Measurements from ENCODE around the gene CCDC192.
"Not testable (repeated sequence)": the region's sequence is repeated elsewhere in the genome, so short reads cannot be mapped to it uniquely, and the experiment has no call there.

CCDC192 gene, protein sequence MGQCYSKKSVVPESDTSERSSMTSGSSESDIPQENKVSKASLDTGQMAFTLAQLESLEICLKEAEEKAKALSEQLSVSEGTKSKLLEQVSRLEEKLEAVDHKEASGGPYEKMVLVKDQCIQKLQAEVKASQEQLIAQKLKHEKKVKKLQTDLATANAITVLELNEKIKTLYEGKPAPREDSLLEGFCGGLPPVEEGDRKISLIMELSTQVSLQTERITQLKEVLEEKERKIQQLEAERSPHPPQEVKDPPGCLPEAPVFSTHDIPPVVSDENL

DNA sequence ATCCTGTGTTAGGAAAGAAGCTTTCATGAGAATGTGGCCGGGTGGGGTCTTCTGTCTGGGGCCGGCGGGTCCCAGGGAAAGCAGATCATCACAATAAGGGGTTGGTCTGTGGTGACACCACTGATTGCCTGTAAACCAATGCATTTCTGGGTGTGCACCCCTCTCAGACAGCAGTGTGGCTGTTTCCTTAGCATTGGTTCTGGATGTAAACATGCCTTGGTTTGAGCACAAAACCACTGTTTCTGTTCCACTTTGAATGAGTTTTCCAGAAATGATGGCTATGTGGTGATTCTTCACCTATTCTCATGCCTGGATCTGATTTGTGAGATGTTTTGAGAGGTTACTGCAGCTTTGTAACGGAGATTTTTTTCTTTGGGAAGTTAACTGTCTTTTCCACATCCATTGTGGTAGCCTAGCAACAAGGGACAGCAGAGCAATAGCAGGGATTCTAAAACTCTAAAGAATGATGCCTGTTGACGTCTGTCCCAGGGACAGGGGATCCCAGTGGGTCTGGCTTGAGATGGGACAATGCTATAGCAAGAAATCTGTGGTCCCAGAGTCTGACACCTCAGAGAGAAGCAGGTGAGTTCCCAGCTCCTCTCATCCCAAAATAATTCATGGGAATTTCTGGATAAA is at the start of gene CCDC192:
TSS of gene CCDC192 (plus strand) at position 466 of the 636 bp plus-strand sequence. CDS start at position 521, 55 bp downstream.
- no peak for DNase-seq (ENCODE audit: low read depth)

DNA sequence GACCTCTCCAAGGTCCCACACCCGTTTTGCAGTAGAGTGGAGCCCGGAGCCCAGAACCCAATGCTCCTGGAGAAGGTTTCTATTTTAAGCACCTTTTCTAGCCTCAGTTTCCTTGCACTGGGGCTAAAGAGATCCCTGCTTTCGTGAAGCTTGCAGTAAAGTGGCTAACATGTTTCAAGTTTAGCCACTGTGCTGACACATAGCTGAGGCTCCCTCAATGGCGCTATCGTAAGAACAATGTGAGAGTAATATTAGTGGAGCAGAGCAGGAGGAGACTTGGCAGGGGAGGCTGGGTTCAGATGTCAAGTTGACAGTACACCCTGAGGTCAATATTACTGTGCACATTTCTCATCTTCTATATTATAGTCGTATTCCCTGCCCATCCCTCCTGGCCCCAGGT is 46.4 kb upstream of the CCDC192 start:
- DNase-seq (ENCODE audit: low read depth): no peak

DNA sequence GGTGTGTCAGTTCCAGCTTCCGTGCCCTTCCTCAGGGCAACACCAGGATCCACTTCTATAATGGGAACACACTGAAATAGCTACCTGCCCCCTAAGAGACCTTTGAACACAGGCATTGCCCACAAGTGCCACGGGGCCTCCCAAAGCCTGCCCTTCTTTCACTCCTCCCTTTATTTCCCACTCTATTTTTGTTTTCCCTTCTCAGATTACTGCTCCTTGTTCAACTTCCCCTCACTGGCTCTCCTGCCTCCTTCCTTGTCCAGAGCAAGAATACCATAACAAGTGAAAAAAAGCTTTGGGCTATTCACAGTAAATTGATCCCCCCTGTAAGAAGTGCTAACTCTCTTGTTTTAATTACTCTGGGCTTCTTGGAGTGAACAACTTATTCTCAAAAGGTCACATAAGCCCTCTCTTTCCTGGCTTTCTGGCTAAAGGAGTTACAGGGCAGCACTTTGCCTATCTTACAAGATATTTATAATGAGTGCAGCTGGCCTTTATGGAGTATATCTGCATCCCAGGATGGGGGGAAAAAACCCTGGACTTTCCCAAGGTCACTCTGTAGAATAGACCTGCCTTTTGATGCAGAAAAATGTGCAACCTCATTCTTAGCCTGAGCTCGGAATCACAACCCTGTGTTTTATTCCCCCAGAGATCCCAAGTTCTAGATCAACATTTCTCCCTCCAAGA is 43.0 kb upstream of the CCDC192 start:
- DNase-seq (ENCODE audit: low read depth): no peak

DNA sequence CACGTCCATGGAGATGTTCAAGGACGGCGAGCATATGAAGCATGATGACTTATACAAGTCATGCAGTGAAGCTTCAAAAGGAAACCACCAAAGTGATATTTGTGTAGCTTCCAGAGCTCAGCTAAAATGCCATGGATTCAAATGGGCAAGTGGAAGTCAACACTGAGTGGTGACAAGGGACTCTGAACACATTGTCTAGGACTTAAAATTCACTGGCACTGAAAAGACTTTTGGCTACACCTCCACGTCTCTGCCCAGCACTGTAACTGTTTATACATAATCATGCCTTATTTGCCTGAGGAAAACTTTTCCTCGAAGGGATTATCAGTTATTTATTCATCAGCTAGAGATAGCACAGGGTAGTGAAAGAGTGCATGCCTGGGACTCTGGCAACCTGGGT is 39.1 kb upstream of the CCDC192 start:
- no peak for DNase-seq (ENCODE audit: low read depth)

DNA sequence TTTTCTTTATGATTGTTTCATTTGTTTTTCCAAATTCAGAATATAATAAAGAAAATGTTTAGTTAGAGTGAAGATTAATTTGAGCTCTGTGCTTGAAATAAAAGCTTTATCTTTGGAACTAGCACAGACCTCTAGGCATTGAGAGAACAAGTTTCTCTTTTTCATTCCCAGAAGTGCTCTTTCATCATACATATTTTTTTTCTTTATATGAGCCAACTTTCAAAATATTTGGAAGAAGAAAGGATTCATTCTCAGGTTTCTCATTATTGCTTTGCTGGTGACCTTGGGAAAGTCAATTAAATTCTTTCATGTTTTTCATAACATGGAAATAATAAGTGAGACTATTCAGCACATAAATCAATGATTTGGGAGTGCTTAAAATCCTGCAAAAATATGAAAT is 37.5 kb upstream of the CCDC192 start:
- DNase-seq (ENCODE audit: low read depth): no peak

DNA sequence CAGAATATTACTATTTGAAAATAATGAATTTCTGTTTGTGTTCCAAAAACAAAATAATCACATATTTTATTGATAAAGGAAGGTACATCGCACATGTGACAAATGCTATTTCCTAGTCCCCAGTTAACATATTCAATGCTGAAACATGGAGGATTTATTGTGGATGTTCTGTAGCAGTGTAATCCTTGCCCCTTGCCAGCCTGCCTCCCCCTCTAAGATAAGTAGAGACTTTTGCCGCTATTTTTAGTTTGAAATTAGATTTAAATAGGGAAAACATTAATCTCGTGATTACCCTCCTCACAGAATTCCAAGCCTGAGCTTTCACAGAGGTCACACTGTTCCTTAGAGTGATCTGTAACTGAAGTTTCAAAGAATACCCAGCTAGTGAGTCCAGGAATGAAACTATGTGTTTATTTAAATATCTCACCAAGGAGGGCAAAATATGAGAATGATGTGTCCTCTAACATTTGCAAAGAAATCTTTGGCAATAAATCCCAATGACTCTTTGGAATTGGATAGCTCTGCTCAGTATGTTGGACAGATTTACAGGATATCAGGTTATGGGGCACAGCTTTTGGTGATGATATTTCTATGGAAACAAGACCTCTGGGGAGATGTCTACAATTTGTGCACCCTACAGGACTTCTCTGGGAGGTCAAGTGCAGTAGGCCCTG is 37.0 kb upstream of the CCDC192 start:
- DNase-seq (ENCODE audit: low read depth): no peak

DNA sequence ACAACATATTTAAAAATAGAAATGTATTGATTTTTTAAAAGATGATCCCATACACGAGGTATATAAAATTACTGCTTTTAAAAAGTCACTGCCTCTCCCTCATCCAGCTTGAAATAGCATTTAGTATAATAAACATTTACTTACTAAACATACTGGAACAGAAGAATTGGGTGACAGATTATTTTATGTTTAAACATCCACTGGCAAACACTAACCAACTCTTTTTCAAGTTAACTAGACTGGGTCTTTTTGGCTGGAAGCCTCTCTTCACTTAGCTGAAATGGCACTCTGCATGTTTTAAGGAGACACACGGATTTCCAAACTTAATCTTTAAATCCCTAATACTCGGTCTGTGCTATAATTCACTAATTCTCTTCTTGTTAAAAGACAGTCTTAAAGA is 35.3 kb upstream of the CCDC192 start:
- no peak for DNase-seq (ENCODE audit: low read depth)

DNA sequence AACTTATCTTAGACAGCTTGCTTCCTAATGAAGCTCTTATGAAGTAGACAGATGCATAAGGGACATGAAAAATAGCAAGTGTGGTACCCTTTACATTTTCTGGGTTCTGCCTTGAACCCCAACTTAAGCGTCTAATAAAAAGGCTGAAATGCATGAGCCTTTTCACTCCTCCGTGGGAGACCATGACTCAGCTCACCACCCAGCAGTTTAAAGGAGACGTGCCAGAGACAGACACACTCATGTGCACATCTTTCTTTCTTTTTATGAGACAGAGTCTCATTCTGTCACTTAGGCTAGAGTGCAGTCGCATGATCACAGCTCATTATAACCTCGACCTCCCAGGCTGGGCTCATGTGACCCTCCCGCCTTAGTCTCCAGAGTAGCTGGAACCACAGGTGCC is 32.0 kb upstream of the CCDC192 start:
- no peak for DNase-seq (ENCODE audit: low read depth)

DNA sequence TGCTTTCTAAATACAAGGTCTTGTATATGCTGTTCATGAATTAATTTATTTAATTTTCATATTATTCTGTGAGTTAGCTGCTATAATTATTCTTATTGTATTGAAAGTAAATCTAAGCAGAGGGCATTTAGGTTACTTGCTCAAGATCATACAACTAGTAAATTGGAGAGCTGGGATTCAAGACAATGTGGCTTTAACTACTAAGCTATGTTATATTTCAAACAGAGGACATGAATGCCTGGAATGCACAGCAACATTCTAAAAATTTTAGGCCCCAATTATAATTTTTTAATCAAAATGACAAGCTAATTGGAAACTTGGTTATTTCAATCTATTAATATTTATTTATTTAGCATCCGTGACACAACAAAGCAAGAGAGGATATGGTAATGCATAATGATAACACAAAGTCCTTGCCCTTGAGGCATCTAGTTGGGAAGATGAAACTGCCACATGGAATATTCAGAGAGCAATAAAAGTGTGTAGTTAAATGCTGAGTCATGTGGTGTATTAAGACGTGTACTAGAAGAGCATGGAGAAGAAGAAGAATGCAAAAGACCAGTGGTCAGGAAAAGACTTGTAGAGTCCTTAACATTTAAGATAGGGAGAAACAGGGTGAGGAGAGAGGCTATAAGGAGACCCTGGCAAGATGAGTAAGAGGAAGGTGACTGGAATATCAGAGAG is 29.9 kb upstream of the CCDC192 start:
- no peak for DNase-seq (ENCODE audit: low read depth)

DNA sequence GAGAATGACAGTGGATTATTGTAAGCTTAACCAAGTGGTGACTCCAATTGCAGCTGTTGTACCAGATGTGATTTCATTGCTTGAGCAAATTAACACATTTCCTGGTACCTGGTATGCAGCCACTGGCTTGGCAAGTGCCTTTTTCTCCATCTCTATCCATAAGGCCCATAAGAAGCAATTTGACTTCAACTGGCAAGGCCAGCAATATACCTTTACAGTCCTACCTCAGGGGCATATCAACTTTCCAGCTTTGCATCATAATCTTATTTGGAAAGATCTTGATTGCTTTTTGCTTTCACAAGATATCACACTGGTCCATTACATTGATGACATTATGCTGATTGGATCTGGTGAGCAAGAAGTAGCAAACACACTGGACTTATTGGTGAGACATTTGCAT is 26.2 kb upstream of the CCDC192 start:
- DNase-seq (ENCODE audit: low read depth): not testable (repeated sequence)

DNA sequence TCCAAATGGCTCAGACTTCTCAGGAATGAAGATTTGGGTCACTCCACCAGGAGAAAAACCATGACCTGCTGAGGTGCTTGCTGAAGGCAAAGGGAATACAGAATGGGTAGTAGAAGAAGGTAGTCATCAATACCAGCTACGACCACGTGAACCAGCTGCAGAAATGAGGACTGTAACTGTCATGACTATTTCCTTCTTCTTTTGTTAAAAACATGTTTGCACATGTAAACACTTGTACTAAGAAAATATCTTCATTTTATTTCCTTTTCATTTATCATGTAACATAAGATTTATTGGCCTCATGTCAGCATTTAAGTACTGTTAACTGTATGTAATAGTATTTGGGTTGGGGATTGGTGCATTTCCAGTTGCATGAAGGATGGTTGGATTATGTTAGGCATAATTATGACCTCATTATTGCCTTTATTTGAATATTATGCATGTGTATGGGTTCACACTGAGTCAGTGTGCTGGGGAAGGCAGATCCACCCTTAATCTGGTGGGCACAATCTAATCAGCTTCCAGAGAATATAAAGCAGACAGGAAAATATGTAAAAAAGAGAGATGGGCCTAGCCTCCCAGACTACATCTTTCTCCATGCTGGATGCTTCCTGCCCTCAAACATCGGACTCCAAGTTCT is 23.4 kb upstream of the CCDC192 start:
- not testable (repeated sequence) for DNase-seq (ENCODE audit: low read depth)

DNA sequence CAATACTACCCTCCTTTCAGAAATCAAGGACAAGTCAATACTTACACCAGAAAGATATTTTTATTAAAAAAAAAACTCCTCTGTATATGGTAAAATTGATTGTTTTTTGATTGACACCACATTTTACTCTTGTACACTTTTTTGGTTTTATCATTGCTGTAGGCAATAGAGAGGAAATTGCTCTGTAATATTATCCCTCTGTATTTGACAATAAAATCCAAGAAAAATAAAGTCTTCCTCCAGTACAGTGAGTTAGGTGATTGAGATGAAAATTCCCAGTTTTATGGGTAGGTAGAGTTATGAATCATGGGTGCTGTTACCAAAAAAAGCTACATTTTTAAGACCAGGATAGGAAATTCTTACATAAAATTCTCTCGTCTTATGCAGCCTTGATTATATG is 22.6 kb upstream of the CCDC192 start:
- DNase-seq (ENCODE audit: low read depth): no peak

DNA sequence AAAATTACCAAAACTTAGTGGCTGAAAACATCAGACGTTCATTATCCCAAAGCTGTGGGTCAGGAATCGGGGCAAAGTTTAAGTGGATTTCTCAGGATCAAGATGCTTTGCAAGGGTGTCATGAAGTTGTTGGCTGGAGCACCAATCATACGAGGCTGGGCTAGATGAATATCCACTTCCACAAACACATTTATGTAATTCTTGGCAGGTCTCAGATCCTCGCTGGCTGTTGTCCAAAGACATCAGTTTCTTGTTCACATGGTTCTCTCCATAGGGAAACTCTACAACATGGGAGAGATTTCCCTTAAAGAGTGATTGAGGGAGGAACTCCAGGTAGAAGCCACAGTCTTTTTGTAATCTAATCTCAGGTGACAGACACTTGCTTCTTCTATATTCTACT is 20.2 kb upstream of the CCDC192 start:
- no peak for DNase-seq (ENCODE audit: low read depth)

DNA sequence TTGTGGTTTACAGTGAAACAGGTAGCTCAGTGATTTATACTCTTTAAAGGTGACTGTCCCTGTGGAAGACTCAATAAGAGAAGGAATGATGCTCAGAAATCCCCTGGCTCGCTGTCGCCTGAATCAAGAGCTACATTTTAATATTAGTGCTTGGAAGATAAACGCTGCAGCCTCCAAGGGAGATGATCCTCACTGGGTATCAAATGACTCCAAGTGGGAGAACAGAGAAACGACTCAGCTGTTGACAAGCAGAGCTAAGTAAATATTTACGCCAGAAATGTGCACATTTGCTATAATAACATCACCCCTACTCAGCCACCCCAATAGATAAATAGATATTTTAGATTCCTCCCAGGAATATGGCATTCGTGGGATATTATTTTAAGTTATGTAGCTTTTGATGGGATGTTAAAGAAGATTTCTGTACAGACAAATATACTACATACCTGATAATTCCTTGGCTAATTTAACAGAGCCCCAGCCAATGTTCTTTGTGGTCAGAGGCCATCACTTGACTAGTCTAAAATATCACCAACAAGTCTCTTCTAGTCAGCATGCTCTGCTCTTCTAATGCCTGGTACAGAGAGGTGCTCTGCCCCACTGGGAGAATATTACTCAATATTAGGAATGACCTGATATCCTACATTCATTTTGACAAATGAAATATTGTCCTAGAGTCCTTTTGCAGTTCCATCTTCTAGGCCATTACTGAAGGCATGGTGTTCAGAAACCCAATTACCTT is 18.3 kb upstream of the CCDC192 start:
- no peak for DNase-seq (ENCODE audit: low read depth)

DNA sequence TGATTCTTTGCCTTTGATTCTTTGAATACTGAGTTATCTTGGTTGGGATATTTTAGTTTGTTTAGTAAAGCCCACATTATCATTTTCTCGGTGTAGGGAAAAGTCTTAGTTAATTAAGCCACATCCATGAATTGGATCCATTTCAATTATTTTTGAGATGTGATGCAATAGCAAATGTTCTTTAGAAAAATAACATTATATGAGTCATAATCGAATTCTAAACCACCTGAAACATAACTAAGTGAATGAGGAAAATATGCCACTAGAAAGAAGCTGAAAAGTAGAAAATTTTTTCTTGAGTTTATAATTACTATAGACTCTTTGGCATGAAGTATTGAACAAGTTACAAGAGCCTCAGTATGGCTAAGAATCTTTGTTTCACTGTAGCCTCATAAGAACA is 17.5 kb upstream of the CCDC192 start:
- DNase-seq (ENCODE audit: low read depth): no peak

DNA sequence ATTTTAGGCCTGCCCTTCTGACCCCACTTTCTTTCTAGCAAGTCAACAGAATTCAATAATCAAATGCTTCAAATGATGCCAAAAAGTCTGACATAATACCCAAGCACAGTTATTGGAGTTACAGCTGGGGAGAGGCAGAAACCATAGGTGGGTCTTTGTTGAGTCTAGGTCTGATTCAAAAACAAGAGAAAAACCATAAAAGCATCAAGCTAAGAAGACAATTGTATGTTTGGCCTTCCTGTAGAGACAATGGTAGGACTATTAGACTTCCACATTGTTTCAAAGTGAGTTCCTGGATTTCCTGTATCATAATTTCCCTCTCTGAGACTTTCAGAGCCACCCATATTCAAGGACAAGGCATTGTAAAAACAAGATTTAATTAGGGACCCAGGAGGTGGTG is 16.8 kb upstream of the CCDC192 start:
- DNase-seq (ENCODE audit: low read depth): no peak

DNA sequence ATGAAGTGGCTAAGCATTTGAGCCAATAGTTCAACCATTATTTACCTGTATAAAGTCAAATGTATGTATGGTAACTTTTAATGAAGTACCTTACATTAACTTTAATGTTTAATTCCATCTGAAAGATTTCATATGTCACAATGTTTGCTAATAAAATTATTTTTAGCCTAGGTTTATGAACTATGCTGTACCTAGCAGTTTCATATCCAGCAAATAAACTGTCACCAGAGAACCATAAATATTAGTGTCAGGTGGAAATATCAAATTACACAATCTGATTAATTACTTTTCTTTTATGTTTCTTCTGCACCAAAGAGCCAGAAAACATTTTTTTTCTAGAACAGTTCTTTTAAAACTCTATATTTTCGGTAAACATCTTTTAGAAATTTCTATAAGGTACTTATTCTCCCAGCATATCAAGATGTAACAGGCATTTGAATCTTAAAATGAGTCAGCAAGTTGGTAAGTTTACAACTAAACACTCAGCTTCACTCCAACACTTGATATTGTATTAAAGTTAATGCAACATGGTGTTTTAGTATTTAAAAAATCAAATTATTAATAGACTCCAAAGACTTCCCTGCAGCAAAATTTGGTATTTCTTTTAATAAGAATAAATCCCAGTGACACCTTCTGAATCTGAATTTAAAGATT is 8.5 kb upstream of the CCDC192 start:
- DNase-seq (ENCODE audit: low read depth): no peak

DNA sequence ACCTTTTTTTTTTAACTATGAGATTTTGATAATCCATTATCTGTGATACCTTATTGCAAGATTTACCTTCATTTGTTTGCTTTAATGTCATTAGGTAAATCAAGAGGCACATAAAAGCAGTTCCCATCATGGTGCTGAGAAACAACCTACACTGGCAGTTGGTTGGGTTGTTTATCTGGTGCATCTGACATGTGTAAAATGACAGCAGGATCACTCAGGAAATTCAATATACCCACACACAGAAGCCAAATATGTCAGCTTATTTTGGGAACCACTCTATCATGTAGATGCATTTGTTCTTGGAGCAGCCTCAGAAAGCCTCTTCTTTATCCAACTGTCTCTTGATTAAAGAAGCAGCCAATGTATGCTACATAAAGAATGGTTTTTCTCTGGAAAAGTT is 7.8 kb upstream of the CCDC192 start:
- no peak for DNase-seq (ENCODE audit: low read depth)

DNA sequence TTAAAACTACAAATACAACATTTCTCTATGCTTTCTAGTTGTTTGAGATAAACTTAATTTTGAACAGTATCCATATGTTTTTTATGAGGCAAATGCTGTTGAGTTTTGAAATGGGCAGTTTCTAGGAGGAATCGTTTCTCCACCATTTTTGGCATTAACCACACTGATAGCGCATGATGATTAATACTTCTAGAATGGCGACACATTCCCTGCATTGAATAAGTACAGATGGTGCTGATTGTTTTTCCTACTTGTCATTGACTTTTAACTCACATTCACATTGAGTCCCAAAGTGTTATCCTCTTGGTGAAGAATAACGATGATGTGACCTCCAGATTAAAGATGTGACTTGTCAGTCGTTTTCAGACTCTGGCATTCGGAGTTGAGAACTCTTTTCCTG is 6.5 kb upstream of the CCDC192 start:
- DNase-seq (ENCODE audit: low read depth): no peak

DNA sequence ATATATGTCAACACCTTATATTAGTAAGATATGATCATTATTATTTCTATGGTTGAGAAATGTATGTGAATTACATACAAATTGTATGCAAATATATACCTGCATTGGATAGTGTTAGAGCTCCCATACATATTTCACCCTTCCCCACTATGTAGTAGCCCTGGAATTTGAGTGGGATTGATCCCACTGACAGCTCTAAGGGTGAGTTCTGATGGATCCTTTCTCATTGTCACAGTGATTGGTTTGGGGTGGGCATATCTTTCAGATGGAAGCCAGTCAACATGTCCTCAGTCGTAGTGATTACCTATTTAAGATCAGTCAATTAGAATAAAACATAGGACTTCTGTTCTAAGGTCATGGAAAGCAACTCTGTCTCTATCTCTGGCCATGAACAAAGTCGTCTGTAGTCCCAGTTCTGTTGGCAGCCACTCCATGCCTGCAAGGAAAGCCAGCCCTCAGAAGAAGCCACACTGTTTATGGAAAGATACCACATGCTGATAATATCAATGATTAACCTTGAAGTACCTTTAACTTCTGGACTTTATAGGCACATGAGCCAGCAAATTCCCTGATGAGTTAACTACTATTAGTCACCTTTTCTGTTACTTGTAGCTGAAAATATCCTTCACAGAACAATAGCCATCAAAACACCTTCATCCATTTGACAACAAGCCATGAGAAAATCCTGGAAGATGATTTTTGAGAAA is 5.1 kb upstream of the CCDC192 start:
- DNase-seq (ENCODE audit: low read depth): no peak

Data from stimulated activated CD4-positive, alpha-beta T cell treated with anti-CD3 and anti-CD28 coated beads, Interleukin-2, amount 100 ng/mL, for 4 hours (primary cell).